HG03571 (cell line): Measurements from ENCODE around the gene TUFT1.
"Not testable (repeated sequence)": the region's sequence is repeated elsewhere in the genome, so short reads cannot be mapped to it uniquely, and the experiment has no call there.

Source experiments
- ATAC-seq: cut with Tn5 transposase; IDR thresholded peaks from one replicate; pipeline ENCODE4 v1.9.1; 2021; ENCODE audit not compliant: unreplicated experiment

The TUFT1 gene

DNA sequence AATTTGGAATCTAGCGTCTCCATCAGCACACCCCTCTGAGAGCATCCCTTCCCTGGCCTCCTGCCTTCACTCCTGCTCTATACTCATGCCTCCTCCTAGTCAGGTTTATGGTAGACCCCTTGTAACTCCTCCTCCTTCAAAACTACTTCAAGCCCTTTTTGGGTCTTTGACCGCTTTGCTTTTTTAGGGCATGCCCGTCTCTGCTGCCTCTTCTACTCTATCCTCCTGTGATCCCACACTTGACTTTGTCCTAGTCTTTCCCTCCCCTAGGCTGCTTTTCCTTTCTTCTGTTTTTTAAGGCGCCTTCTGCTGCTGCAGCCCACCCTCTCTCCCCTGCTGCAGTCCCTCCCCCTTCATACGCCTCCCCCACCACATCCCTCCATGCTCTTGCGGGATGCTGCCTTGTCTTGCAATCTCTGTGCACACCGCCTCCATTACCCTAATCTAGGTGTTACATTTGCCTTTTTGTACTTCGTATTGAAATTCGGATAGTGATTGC, 73.2 kb downstream of the TUFT1 start:
- no peak for ATAC-seq

DNA sequence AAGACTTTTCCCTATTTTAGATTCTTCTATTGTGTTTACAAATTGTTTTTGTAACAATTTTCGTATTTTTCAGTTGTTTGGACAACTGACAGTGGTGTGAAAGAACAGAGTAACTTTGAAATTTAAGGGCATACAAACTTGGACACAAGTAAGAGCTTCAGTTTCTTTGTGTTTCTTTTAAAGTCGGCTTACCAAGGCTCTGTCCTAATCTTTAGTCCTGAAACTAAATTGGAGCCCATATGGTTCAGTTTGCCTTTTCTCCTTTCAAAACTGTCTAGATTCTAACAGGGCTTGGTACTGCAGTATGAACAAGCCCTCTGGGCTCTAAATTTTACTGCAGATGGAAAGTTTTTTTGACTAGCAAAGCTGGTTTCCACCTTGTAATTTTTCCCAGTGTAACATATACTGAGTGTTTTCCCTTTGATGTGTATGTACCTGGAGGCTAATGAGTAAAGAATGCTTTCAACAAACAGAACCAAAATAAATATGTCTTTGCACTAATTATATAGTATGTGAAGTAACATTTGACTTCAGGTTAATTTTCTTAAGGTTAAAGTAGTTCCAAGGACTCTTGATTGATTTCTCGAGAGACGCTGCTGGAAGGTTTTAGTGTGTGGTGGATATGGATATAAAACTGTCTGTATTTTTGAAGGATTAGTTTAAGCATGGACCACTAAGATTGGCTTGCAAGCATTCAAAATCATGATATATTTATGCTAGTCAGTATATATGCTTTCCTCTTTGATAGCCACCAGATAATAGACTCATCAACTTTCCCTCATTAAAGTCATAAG, 75.8 kb downstream of the TUFT1 start:
- ATAC-seq, result no peak

DNA sequence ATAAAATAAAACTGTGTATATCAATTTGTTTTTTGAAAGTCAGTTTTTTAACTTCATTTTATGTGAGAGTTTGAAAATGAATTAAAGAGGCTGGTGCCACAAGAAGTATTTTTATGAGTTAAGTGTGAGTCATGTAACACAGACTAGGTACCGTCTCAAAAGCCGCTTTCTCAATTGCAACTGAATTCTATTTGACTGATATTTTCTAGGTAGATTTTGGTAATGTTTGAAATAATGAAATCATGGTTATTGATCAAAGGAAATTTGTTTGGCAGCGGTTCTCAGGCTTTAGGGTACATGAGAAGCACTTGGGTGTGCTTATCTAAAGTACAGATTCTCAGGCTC, 76.4 kb downstream of the TUFT1 start:
- no peak for ATAC-seq

DNA sequence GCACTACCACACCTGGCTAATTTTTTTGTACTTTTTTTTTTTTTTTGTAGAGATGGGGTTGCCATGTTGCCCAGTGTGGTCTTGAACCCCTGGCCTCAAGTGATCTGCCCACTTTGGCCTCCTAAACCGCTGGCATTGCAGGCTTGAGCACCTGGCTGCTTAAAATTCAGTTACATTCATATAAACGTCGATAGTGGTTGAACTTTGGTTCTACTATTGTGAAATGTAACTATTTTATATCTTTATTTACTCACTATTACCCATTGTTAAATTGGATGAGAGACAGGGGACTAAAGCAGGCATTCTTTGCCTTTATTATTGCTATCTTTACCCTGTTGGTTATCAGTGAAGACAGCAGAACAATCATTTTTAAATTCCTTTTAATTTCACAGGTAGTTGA, 77.9 kb downstream of the TUFT1 start:
- no peak for ATAC-seq

DNA sequence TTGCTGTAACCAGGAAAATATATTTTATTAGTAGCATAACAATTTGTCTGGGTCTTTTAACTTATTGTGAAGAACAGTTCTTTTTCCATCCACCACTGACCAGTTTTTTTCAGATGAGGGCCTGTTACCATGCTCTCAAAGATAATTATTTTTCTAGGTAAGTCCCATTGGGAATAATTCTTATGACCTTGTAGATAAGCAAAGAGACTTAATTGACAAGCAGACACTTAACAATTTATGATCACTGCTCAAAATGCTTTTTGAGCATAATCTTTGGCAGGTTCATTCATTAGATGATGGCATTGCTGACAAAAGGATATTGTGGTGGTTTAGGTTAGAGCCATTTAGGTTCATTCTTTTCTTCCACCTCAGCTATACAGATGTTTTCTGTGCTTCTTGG, 78.4 kb downstream of the TUFT1 start:
- no peak for ATAC-seq

DNA sequence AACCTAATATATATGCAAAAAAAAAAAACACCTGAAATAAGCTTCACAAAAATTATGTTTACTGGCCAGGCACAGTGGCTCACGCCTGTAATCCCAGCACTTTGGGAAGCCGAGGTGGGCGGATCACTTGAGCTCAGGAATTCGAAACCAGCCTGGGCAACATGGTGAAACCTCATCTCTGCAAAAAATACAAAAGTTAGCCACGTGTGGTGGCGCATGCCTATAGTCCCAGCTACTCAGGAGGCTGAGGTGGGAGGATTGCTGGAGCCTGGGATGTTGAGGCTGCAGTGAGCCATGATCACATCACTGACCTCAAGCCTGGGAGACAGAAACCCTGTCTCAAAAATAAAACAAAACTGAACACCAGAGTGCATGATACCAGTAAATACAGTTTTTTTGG, 78.9 kb downstream of the TUFT1 start:
- ATAC-seq, result not testable (repeated sequence)

DNA sequence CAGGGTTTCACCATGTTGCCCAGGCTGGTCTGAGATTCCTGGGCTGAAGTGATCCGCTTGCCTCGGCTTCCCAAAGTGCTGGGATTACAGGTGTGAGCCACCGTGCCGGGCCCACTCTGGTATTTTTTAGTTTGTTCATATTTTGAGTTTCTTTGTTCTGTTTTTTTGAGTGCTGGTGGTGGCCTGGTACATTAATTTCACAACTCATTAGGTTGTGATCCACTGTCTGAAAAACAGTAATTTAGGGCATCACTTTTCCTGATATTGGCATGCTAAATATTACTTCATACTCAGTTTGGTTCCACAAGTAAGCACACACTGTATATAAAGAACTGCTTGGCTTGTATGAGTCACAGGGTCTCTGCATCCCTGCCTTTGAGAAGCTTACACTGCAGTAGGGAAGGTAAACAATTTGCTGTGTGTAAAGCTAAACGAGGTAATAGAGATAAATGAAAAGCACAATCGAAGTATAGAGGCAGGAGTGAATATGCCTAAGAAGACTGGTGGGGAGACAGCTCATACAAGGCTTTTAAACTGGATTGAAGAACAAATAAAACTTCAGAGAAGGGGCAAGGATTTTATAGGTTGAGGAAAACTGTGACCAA, 79.5 kb downstream of the TUFT1 start:
- no peak for ATAC-seq

DNA sequence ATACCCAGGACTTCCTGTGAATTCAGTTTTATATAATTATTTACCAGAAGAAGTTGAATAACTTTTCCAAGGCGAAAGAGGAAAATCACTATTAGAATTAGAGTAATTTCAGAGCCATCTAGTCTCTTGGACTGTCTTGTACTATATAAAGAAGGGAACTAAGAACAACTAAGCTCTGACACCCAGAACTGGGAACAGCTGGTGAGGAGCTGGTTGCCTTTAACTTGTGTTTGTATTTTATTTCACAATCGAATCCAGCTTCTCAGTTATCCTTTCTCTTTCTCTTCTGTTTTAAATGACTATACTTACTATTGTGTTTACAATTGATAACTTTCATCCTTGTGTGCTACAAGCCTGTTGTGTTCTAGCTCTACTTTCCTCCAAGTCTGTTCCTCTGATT, 80.2 kb downstream of the TUFT1 start:
- ATAC-seq, result no peak

DNA sequence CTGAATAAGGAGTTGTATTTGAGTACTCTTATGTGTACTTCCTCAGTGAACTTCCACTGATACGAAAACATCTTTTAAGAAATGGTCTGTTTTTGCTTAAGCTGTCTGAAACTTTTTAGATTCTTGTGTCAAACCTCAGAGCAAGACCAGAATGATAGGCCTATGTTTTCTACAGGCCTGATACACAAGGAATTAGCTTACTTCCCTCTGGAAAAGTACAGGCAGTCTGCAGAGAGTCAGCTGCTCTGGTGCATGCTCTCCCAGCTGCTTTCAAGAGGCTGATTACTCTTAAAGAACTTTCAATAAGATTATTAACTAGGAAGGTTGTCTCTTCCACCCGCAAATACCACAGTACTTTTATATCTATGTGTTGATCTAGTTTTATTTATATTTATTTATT, 81.2 kb downstream of the TUFT1 start:
- ATAC-seq, result no peak

DNA sequence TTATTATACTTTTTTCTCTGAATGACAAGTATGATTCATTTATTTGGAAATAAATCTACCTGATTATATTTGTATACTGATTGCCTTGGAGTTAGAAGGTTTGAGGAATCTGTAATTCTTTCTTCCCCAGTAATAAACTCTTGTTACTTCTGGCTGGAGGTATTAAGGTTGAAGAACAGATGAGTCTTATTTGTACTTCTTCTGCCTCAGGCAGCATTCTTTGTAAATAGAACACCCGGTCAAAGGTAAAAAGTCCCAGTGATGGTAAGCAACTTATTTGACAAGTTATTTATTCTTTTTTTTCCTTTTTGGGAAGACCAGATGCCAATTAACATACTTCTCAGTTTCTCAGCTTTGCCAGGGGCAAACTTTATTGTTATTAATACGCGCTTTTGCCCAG, 84.7 kb downstream of the TUFT1 start:
- no peak for ATAC-seq

DNA sequence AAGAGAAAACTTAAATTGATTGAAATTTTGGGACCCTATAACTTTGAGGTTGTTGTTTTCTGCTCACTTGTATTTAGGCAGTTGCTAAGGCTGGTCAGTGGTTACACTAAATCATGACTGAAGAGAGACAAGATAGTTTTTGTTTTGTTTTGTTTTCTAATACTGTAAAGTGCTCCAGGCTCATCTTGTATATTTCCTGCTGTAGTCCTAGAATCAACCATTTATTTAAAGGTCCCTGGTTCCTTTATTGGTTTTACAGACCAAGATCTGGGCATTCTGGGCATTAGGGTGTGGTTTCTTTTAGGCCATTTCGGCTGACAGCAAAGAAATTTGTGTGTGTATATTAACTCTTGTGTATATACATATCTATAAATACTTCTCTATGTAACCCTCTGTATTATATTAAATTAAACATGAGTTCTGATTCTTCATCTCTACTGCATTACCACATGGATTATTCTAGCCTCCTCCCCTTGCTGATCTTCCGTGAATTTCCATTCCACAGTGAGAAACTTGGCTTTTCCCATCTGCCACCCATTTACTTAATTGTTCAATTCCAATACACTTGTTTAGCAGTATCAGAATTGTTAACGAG, 86.7 kb downstream of the TUFT1 start:
- ATAC-seq, result no peak

DNA sequence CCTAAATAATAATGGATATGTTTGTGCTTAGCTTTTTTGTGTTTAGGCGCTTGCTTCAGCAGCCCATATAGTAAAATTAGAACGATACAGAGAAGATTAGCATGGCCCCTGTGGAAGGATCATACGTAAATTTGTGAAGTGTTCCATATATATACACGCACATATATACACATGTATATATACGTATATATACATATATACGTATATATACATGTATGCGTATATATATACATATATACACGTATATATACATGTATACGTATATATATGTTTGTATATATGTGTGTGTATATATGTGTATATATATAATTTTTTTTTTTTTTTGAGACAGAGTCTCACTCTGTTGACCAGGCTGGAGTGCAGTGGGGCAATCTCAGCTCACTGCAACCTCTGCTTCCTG, 89.2 kb downstream of the TUFT1 start:
- ATAC-seq, result no peak
